Midbrain (tissue), 1 donor: ENCODE measurements around the gene ALDH18A1.
"Not testable (repeated sequence)": the region's sequence is repeated elsewhere in the genome, so short reads cannot be mapped to it uniquely, and the experiment has no call there.

Source experiments
- DNase-seq: peaks from one replicate; lab custom pipeline; 2025; lab: John Stamatoyannopoulos, UW

The ALDH18A1 gene

DNA sequence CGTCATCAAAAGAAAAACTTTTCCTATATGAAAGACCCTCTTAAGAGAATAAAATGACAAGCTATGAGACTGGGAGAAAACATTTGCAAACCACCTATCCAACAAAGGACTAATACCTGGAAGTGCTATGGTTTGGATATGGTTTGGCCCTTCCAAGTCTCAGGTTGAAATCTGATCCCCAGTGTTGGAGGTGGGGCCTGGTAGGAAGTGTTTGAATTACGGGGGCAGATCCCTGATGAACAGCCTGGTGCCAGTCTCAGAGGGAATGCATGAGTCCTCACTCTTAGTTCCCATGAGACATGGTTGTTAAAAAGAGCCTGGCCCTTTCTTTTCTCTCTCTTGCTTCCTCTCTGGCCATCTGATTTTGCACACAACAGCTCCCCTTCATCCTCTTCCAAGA, 6.3 kb downstream of the ALDH18A1 start:
- no peak for DNase-seq

DNA sequence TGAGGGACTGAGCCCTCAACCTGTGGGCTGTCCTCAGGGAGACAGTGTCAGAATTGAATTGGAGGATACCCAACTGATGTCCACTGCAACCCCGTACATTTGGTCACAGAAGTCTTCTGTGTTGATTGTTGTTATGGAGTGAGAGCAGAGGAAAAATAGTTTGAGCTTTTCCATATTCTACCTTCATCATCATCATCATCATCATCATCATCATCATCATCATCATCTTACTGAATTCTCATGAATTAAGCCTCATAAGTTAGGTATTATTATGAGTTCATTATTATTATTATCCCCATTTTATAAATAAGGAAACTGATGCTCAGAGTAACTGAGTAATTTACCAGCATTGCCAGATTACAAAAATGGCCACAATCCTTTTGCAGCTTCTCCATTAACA, 8.4 kb downstream of the ALDH18A1 start:
- DNase-seq: no peak

DNA sequence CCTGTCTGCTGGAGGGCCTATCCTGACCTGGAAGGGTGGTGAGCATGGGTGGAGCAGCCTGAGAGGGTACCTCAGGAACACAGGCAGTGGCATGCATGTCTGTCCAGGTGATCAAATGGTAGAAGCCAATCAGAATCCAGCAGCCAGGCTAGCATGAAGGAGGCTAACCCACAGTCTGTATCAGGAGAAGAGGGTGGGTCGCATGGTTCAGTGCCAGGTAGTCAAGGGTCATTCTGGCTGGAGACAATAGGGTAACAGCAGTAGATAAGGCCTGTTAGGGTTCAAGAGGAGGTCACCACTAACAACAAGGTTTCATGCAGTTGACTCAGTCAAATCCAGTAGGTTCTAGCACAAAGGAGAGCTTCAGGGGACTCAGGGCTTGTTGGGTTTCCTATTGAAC, 10.4 kb downstream of the ALDH18A1 start:
- DNase-seq: no peak

DNA sequence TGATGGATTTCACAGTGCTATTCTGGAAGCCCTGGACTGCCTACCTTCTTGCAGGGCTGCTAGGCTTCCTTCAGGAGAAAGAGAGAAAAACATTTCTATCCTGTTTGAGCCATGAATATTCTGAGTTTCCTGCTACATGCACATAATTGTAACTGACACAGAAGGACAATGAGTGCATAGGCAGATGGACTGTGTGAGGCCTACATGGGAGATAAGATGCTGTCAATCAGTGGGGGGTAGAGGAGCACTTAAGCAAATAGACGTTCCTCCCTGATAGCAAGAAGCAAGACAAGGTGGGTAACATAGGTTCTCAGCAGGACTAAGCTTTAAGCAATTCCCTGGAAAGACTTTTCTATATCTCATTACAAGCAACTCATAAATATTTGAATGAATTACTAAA, 11.6 kb downstream of the ALDH18A1 start:
- no peak for DNase-seq

DNA sequence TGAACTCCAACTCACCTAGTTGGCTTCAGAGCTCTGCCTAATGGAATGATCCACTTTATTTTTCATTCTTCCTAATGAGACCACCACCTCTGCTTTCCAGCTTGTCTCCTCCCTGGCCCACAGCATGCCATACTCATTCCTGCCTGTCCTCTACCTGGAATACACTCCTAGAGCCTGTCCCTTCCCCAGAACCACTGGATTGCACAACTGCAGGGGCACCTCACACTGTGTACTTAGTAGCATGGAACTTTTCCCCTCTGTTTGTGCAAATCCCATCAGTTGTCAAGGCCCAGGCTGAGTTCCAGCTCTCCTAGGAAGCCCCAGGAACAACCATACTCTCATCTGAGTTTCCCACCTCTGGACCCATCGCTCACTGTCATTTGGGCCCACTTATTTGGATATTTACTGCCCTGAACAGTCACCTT, 15.6 kb downstream of the ALDH18A1 start:
- no peak for DNase-seq

DNA sequence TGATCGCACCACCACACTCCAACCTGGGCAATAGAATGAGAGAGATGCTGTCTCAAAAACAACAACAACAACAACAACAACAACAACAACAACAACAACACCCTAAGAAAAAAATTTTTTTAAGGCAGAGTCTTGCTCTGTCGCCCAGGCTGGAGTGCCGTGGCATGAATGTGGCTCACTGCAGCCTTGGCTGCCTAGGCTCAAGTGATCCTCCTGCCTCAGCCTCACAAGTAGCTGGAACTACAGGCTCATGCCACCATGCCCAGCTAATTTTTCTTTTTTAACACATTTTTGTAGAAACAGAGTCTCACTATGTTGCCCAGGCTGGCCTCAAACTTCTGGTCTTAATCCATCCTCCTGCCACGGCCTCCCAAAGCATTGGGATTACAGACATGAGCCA, 18.6 kb downstream of the ALDH18A1 start:
- DNase-seq: no peak

DNA sequence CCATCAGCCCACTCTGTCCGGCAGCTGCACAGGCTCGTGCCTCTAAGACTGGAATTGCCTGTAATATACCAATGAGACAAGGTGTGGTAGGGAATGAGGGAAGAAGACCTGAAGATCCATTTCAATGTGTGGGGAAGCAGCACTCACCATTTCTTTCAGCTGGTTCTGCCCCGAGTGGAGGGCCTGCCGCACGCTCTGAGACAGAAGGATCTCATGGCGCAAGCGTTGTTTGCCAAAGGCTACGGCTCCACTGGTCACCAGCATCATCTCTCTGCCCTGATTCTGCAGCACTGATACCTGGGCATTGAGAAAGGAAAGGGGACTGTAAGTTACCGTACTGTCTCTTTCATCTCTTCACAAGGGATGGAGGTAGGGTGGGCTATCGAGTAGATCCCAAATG, 19.4 kb downstream of the ALDH18A1 start:
- no peak for DNase-seq

DNA sequence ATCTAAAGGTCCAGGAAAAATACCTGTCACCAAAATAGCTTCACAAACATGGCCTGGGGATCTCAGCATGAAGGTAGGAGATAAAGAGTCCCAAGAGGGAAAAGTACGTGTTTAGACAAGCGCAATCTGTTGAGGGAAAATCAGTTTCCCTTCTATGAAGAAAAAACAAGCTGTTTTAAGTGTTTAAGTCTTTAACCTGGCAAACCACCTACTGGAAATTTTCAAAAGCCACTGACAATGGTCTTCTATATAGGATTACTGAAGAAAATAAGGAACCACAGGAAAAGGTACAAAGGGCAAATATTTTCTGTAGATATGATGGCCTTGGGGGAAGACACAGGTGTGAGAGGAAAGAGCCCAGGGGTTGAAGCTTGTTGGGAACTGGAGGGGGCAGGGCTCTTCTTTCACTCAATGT, 21.2 kb downstream of the ALDH18A1 start:
- no peak for DNase-seq

DNA sequence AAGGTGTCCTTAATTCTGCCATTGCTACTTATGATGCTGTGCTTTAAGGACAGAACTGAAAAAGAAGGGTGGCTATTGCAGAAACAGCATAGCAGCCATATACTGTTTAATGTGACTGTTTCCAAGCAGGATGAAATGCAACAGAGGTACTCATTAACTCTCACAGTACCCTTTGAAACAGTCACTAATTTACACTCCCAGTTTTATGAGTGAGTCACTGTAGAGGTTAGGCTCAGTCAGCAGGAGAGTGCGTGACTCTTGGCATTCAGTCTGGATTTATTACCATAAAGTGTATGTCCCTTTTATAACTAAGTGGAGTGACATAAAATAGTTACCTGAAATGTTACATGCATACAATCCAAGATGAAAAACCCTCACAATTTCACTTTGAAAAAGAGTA, 27.7 kb downstream of the ALDH18A1 start:
- DNase-seq: no peak

DNA sequence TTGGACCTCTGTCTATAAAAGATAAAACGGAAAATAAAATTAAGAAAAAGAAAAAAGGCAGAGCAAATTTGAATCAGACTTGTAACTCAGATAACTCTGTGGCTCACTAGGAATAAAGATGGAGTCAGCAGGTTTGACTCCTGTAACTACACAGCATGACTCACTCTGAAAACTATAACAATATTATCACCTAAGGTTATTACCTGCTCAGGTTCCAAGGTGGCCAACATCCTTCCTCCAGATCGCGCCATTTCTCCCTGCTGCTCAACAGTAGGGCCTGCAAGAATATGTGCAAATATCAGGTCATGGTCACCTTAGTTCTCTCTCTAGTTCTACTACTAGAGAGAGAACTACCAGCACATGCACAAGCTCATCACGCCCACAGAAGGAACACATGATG, 30.0 kb downstream of the ALDH18A1 start:
- no peak for DNase-seq

DNA sequence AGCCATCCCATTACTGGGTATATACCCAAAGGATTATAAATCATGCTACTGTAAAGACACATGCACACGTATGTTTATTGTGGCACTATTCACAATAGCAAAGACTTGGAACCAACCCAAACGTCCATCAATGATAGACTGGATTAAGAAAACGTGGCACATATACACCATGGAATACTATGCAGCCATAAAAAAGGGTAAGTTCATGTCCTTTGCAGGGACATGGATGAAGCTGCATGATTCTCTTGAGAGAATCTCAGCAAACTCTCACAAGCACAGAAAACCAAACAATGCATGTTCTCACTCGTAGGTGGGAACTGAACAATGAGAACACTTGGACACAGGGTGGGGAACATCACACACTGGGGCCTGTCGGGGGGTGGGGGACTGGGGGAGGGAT, 36.1 kb downstream of the ALDH18A1 start:
- not testable (repeated sequence) for DNase-seq

DNA sequence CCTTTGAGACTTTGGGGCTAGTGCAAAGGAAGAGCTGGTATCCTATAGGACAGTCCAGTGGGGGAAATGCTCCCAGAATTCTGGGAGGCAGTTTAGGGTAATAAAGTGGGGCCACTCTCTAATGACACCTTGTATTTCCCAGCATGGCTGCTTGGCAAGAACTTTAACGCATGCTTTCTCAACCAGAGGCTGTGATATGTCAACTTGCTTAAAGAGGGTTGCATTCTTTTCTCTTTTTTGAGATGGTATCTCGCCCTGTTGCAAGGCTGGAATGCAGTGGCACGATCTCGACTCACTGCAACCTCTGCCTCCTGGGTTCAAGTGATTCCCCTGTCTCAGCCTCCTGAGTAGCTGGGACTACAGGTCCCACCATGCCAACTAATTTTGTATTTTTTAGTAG, 38.4 kb downstream of the ALDH18A1 start:
- DNase-seq: no peak

DNA sequence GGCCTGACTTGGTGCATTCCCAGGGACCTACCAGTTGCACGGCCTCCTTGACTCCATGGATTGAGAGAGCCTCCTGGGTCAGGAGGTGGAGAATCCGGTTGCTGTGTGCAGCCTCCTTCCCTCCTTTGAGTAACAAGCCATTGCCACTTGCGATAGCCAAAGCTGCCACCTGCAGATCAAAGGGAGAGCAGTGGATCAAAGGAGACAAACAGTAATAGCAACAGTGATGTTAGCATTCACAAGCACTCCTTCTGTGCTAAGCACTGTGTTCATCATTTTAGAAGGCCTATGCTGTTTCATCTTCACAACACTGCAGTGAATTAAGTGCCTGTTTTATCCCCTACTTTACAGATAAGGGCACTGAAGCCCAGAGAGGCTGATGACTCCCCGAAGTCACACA, 40.1 kb downstream of the ALDH18A1 start:
- DNase-seq: no peak

DNA sequence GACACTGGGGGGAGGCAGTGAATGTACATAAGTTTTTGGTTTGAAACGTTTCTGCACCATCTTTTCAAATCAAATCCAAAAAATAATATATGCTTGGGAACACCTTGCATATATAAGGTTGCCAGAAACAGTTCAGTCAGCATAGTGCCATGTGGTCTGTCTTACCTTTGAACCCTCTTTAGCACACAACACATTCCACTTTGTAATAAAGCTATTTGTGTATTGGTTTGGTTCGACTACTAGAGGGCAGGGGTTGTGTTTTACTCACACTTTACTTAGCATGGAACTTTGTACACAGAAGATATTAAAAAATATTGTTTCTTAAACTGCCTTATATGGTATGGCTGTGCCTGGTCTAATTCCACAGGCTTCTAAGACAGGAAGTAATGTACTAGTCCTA, 43.2 kb downstream of the ALDH18A1 start:
- no peak for DNase-seq

DNA sequence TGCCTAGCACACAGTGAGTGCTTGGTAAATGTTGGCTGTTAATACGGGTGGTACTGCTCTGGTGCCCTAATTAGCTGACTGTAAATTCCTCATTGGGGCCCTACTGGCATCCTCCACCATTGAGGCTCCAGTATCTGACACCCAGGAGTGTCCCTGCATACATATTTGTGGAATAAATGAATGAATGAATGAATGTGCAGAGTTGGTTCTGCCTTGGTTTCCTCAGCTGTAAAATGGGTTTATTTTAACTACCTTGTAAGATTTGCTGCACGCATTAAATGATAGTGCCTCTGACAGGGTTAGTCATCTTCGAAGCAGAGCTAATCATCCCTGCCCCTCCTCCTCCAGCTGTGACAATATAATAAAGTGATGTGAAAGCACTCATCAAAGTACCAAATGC, 45.8 kb downstream of the ALDH18A1 start:
- no peak for DNase-seq

DNA sequence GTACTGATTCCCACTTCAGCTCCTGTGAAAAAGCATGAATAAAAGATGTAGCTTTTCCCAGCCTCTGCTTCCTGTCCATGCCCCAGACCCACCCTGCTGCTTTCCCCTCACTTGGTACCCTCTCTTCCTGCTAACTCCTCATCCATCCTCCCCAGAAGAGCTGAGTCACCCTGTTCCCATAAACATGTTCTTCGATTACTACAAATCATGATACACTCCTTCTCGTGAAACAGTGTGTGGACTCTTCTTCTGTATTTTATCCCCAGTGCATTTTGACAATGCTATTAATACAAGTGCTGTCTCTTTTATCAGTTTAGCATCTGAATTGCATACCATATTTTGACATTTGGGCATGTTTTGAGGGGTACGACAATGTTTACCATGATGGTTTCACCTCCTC, 49.6 kb downstream of the ALDH18A1 start:
- no peak for DNase-seq

DNA sequence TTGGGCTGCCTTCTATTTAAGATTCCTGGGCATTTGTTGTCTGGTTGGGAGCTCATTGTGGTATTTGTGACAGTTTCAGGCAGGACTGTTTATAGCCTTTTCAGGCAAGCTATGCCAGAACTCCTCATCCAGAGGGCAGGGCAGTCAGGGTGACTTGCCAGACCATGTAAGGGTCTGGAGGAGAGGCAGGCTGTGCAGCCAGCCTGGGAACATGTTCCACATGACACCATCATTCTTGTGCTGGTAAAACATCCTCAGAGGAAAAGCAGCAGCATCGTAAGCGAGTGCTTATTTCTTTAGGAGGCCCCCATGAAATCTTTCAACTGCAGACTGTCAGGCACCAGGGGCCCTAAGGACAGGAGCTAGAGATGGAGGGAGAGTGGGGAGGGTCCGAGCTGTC, 51.3 kb downstream of the ALDH18A1 start:
- no peak for DNase-seq

DNA sequence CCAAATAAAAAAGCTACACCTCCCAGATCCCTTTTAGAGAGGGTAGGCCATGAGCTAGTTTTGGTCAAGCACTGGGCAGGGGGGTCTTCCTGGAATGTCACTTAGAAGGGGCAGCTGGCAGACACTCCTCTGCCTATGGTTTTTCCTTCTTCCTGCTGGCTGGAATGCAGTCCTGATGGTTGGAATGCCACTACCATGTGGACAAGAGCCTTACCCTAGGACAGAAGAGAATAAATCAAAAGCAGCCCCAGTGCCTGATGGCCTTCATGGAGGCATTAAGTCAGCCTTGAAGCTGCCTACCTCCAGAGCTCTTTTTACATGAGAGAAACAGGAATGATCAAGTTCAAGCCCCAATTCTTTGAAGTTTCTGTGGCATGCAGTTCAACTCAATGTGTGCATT, 51.9 kb downstream of the ALDH18A1 start:
- no peak for DNase-seq

DNA sequence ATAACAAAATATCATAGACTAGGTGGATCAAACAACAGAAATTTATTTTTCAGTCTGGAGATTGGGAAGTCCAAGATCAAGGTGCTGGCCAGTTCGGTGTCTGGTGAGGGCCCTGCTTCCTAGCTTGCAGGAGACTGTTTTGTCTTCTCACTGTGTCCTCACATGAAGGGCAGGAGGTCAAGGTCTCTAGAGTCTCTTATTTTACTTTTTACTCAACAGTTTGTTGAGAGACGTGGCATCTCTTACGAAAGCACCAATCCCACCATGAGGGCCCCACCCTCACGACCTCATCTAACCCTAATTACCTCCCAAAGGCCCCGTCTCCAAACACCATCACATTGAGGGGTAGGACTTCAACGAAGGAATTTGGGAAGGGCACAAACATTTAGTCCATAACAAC, 54.1 kb downstream of the ALDH18A1 start:
- no peak for DNase-seq

DNA sequence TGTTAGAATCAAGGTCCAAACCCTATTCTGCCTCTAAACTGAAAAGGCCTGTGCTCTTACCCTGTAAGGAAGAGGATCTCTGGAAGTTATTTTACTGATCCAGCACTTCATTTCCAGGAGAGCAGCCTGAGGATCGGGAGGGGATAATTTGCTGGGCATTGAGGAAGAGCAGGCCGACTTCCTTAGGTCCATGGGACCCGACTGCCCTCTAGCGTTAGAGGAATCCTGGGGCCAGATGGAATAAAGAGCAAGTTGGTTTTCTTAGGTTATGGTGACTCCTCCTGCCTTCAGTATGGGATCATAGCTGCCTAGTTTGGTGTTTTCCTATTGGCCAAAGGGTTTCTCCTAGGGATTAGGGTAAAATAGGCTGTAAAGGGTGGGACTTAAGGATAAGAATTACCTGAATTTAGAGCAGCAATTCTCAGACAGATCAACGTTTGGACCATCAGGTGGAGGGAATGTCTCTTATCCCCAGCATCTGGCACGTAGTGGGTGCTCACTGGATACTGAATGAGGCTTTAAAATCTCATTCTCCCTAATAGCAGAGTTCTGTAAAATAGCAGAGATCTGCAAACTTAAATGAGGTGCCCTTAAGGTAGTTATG, 55.3 kb downstream of the ALDH18A1 start:
- peak; percentile 73 for DNase-seq

DNA sequence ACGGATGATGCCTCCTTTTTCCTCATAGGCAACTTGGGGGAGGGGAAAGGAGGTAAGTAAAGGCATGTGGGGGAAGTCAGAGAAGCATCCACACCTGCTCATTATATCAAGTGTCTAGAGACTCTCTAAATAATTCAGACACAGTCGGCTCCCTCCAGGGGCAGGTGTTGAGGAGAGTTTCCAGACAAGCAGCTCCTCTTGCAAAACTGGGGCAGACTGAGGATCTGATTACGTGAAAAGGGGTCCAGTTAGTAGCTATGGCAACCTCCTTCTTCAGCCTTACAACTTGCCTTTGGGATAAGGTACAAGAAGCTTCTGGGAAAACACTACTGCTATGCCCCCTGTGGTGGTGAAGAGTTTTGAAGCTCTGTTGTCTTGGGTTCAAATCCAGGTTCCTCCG, 56.4 kb downstream of the ALDH18A1 start:
- DNase-seq: no peak

DNA sequence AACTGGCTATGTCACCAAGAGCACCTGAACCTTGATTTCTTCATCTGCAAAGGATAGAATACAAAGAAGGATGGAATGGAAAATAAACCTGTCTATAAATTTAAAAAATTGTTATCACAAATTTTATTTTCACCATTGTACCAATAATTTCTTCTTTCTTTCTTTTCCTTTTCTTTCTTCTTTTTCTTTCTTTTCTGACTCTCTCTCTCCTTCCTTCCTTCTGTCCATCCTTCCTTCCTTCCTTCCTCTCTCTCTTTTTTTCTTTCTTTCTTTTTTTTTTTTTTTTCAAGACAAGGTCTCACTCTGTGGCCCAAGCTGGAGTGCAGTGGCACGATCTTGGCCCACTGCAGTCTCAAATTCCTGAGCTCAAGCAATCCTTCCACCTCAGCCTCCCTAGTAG, 58.7 kb downstream of the ALDH18A1 start:
- DNase-seq: no peak

DNA sequence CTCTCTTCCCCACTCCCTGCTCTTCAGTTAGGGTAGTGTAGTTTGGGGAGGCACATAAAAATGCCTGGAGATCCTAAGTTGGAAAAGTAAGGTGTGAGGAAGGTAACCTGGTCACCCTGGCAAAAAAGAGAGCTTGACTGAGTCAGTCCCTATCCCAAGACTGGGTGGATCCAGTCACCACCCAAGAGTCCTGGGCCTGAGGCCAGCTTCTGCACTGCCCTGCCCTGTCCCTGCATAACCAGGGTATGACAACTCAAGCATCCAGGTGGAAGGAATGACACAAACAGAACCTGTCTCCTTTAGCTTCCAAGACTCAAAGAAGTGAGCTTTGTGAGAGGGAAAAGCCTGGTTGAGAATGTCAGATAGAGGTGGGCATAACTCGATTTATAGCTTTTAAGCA, 68.5 kb downstream of the ALDH18A1 start:
- DNase-seq: no peak

DNA sequence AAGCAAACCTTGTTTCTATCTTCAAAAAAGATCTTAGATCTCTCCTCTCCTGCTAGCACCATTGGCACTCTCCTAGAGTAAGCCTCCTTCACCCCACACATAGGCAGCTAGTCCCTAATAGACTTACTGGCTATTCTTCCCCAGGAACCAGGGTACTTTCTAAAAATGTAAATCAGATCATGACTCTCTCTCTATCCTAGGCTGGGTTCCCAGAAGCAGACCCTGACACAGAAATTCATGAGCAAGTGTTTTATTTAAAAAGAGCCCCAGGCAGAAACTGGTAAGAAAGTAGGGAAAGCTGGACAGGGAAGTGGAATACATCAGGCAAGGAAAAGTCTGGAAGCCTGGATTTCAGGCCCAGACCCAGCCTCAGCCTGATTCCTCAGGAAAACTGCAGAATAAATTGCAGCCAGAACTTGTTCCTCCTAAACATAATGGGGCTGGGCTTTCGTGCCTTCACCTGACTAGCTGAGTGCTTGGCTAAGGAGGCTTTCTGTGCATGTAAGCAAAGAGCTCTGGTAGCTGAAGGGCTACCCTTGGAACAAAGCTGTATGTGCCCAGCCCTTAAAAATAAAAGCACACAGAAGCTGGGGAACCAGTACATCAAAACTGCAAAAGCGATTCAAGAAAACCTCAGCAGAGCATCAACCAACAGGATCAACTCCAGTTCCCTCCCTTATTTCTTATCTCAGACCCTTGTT, 76.5 kb downstream of the ALDH18A1 start:
- DNase-seq: no peak
